Liver (tissue), 9 donors: ENCODE data around the gene HSPG2. TPM values are rescaled to one million over a fixed set of nuclear protein-coding genes. Genes with fewer than 3 reads are reported as not detected.

Experiments
- DNase-seq: peaks from one replicate; pipeline ENCODE4 v3.0.0-alpha.2; 2017; ENCODE audit warnings: low spot score
- H3K27ac ChIP-seq, 2 donors: one replicate each; pipeline ENCODE4 v1.7.0; 2013; ENCODE audit warnings: inconsistent platforms in 2 of 2, low read length in 2 of 2, control low read depth in 1 of 2, low read depth in 1 of 2, mild to moderate bottlenecking in 1 of 2
- H3K27me3 ChIP-seq, 4 donors: one replicate each; pipeline versions ENCODE4 v1.6.1 to v1.7.0; 2013; ENCODE audit warnings: low read length in 3 of 4, inconsistent platforms in 1 of 4, mild to moderate bottlenecking in 1 of 4, moderate library complexity in 1 of 4; ENCODE audit not compliant: control insufficient read depth in 4 of 4, insufficient read depth in 4 of 4
- H3K36me3 ChIP-seq, 4 donors: one replicate each; pipeline versions ENCODE4 v1.6.1 to v1.7.0; 2013; ENCODE audit warnings: low read length in 3 of 4, mild to moderate bottlenecking in 3 of 4, low read depth in 1 of 4, moderate library complexity in 1 of 4; ENCODE audit not compliant: control insufficient read depth in 4 of 4, insufficient read depth in 3 of 4
- H3K4me1 ChIP-seq, 4 donors: one replicate each; pipeline versions ENCODE4 v1.6.1 to v1.7.0; 2013; ENCODE audit warnings: low read length in 3 of 4, mild to moderate bottlenecking in 3 of 4, moderate library complexity in 1 of 4; ENCODE audit not compliant: control insufficient read depth in 4 of 4, insufficient read depth in 4 of 4
- H3K4me3 ChIP-seq, 3 donors: one replicate each; pipeline versions ENCODE4 v1.6.1 to v1.7.0; 2013; ENCODE audit warnings: low read length in 3 of 3, control low read depth in 1 of 3, low read depth in 1 of 3, mild to moderate bottlenecking in 1 of 3
- H3K9ac ChIP-seq, 2 donors: one replicate each; pipeline ENCODE4 v1.7.0; 2013; ENCODE audit warnings: low read length in 2 of 2, mild to moderate bottlenecking in 2 of 2, moderate library complexity in 2 of 2, control low read depth in 1 of 2, low read depth in 1 of 2
- H3K9me3 ChIP-seq, 4 donors: one replicate each; pipeline versions ENCODE4 v1.6.1 to v1.7.0; 2013; ENCODE audit warnings: low read length in 3 of 4; ENCODE audit not compliant: control insufficient read depth in 4 of 4
- FOXA2 ChIP-seq: IDR thresholded peaks from 2 replicates; pipeline ENCODE4 v1.6.1; 2016; ENCODE audit warnings: antibody characterized with exemption
- GABPA ChIP-seq, 2 donors: IDR thresholded peaks in 1 of 2; conservative IDR thresholded peaks in 1 of 2; 2 replicates each; pipeline ENCODE4 v1.6.1; 2016; ENCODE audit warnings: antibody characterized with exemption in 2 of 2, mild to moderate bottlenecking in 1 of 2, moderate library complexity in 1 of 2
- HNF4A ChIP-seq, 2 donors: conservative IDR thresholded peaks; 2 replicates each; pipeline ENCODE4 v1.6.1; 2016; ENCODE audit warnings: antibody characterized with exemption in 2 of 2, mild to moderate bottlenecking in 2 of 2
- HNF4G ChIP-seq: IDR thresholded peaks from 2 replicates; pipeline ENCODE4 v1.6.1; 2016; ENCODE audit warnings: antibody characterized with exemption
- JUND ChIP-seq, 2 donors: IDR thresholded peaks; 2 replicates each; pipeline ENCODE4 v1.6.1; 2016; ENCODE audit warnings: antibody characterized with exemption in 2 of 2
- NR2F2 ChIP-seq: IDR thresholded peaks from 2 replicates; pipeline ENCODE4 v1.6.1; 2016; ENCODE audit warnings: antibody characterized with exemption
- RXRA ChIP-seq, 2 donors: IDR thresholded peaks; 2 replicates each; pipeline ENCODE4 v1.6.1; 2017 to 2018; ENCODE audit warnings: antibody characterized with exemption in 2 of 2, mild to moderate bottlenecking in 1 of 2
- YY1 ChIP-seq: IDR thresholded peaks from 2 replicates; pipeline ENCODE4 v1.6.1; 2016; ENCODE audit warnings: antibody characterized with exemption, mild to moderate bottlenecking
- WGBS: extraction: QIAGEN DNeasy Blood & Tissue Kit; methylation state at CpG from one replicate; pipeline ENCODE4 v1.1.7; 2013; 5-methylcytosine and 5-hydroxymethylcytosine counted together
- polyA plus RNA-seq, 2 donors: library from polyadenylated mRNA; stranded (reverse) in 1 of 2; unstranded in 1 of 2; fragments of 200-250 nt in 1 of 2; fragments of >200 nt in 1 of 2; fragmentation: Nextera tagmentation in 1 of 2; extraction: Ambion mirVana in 1 of 2; gene quantifications; one replicate each; pipeline versions ENCODE4 v1.2.1 to v1.2.3, GENCODE V29; 2013 to 2015
- total RNA-seq, 2 donors: library from RNA; depleted of rRNA; stranded (reverse); fragments of >200 nt; gene quantifications; one replicate each; pipeline ENCODE4 v1.2.3, GENCODE V29; 2014
- TF ChIP-seq, protein P1 (sequence below): IDR thresholded peaks from 2 replicates; pipeline ENCODE4 v1.6.1; 2016; ENCODE audit warnings: antibody characterized with exemption, mild to moderate bottlenecking
- TF ChIP-seq, protein P2 (sequence below): IDR thresholded peaks from 2 replicates; pipeline ENCODE4 v1.6.1; 2016; ENCODE audit warnings: antibody characterized with exemption
- TF ChIP-seq, protein P3 (sequence below): IDR thresholded peaks from 2 replicates; pipeline ENCODE4 v1.6.1; 2016; ENCODE audit warnings: antibody characterized with exemption
- donor health status: healthy.
- donor health status: healthy.
- donor health status: healthy.
- donor health status: healthy.
- donor health status: healthy.

The HSPG2 gene
- total and polyA plus RNA-seq, 4 donors, result 5.6 to 43.9 (median 23.9) TPM

DNA sequence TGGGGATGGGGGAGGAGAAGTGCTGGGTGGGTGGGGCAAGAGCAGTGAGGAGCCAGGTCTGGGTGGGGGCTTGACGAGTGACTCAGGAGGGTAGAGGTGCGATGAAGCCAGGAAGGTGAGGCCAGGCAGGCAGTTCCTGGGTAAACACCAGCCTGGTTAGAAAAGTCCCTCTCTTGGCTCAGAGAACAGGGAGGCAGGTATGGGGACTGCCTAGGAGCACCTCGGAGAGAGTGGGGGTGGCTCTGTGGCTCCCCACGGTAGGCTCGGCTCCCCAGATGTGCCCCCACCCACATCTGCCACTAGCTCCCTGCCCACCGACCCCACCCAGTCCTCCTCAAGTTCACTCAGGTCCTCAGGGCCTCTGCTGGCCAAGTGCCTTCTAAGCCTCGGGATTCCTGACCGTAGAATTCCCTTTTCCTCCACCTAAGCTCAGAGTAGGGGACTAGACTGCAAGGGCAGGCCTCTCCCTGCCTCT is 1.2 kb downstream of the HSPG2 start (continued):
- TF ChIP-seq, protein P1, sequence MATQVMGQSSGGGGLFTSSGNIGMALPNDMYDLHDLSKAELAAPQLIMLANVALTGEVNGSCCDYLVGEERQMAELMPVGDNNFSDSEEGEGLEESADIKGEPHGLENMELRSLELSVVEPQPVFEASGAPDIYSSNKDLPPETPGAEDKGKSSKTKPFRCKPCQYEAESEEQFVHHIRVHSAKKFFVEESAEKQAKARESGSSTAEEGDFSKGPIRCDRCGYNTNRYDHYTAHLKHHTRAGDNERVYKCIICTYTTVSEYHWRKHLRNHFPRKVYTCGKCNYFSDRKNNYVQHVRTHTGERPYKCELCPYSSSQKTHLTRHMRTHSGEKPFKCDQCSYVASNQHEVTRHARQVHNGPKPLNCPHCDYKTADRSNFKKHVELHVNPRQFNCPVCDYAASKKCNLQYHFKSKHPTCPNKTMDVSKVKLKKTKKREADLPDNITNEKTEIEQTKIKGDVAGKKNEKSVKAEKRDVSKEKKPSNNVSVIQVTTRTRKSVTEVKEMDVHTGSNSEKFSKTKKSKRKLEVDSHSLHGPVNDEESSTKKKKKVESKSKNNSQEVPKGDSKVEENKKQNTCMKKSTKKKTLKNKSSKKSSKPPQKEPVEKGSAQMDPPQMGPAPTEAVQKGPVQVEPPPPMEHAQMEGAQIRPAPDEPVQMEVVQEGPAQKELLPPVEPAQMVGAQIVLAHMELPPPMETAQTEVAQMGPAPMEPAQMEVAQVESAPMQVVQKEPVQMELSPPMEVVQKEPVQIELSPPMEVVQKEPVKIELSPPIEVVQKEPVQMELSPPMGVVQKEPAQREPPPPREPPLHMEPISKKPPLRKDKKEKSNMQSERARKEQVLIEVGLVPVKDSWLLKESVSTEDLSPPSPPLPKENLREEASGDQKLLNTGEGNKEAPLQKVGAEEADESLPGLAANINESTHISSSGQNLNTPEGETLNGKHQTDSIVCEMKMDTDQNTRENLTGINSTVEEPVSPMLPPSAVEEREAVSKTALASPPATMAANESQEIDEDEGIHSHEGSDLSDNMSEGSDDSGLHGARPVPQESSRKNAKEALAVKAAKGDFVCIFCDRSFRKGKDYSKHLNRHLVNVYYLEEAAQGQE, result no peak
- TF ChIP-seq GABPA (IDR thresholded peaks at IDR 0.05 in 1 of 2, conservative IDR thresholded peaks at IDR 0.05 in 1 of 2), result no peak

DNA sequence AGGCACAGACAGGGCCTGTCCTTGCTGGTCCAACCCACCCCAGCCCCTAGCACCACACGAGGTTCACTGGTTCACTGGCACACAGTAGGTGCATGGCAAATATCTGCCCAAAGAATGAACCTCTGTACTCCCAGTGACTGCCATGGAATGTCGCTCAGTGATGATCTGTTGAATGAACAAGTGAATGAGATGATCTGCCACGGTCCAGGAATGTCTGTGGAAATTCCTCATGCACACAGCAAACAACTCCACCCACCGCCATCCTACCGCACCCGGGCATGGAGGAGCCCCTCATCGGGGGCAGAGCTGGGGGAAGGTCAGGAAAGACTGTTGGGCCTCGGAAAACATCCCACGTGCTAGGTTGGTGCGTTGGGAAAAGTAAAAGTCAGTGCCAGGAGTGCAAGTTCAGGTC is 1.7 kb downstream of the HSPG2 start:
- Histone ChIP-seq H3K9ac (no peak overlapping the region), H3K4me1 (peaks cover 0 to 22% (median 6%) of the 10 kb centered on the region in 4 donors), H3K4me3 (peak overlapping the region in 1 of 3 donors; percentile 68)

DNA sequence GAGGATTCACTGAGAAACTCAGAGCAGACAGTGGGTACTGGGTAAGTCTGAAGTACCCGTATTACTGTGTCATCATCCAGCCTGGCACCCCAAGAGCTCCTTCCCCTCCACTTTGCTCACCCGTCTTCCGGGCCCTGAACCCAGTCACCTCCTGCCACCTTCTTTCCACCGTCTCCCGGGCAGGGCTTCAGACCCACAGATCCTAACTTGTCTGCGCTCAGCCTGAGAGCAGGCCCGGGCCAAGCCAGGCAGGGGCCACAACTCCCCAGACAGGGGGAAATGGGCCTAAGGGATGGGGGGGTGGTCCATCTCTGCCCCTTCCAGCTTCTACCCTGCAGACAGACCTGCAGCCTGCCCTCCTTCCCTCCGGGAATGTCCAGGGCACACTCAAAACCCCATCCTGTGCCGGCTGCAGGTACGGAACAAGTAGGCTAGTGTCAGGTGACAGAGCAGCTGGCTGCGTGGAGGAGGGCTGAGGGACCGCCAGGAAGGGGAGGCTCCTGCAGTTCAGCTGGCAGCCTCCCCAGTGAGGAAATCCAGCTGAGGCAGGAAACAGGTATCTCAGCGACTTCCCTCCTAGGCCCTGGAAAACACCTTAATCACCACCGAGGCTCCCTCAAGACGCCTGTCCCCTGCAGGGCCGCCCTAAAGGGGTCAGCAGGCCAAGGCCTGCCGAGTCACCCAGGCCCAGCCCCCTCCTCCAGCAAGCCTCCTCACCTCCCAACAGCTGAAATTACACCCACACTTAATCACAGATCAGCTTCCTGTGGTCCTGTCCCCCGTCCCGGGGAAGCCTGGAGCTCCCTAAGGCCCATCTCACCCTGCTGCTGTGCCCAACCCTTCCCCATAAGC is 3.5 kb downstream of the HSPG2 start:
- H3K9ac ChIP-seq, result no peak overlapping the region
- peak overlapping the region; percentile 22 to 30 for H3K27ac ChIP-seq
- H3K36me3 ChIP-seq, result no peaks in the 10 kb centered on the region
- TF ChIP-seq NR2F2 (peak; percentile 95), FOXA2 (no peak)
- no peak overlapping the region for H3K4me3 ChIP-seq
- DNase-seq, result no peak
- H3K4me1 ChIP-seq, result peaks cover 0 to 22% (median 5%) of the 10 kb centered on the region in 4 donors
- H3K9me3 ChIP-seq, result no peaks in the 10 kb centered on the region
- H3K27me3 ChIP-seq, result no peaks in the 10 kb centered on the region
- WGBS, result 71% methylated on average over 19 of the region's 19 CpGs

More for the DNA sequence above, 1.7 kb downstream of the HSPG2 start:
- no peak for DNase-seq
- H3K9me3 ChIP-seq, result no peaks in the 10 kb centered on the region
- H3K27ac ChIP-seq, result peak overlapping the region in 1 of 2 donors; percentile 26
- WGBS, result 63% methylated on average over 10 of the region's 10 CpGs
- H3K27me3 ChIP-seq, result no peaks in the 10 kb centered on the region
- H3K36me3 ChIP-seq, result no peaks in the 10 kb centered on the region
- TF ChIP-seq JUND (IDR thresholded peaks at IDR 0.05), result no peak
- no peak for TF ChIP-seq HNF4A (conservative IDR thresholded peaks at IDR 0.05)
- TF ChIP-seq, protein P2, sequence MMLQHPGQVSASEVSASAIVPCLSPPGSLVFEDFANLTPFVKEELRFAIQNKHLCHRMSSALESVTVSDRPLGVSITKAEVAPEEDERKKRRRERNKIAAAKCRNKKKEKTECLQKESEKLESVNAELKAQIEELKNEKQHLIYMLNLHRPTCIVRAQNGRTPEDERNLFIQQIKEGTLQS, result no peak
- no peak for TF ChIP-seq YY1
- TF ChIP-seq NR2F2, result no peak
- TF ChIP-seq, protein P3, sequence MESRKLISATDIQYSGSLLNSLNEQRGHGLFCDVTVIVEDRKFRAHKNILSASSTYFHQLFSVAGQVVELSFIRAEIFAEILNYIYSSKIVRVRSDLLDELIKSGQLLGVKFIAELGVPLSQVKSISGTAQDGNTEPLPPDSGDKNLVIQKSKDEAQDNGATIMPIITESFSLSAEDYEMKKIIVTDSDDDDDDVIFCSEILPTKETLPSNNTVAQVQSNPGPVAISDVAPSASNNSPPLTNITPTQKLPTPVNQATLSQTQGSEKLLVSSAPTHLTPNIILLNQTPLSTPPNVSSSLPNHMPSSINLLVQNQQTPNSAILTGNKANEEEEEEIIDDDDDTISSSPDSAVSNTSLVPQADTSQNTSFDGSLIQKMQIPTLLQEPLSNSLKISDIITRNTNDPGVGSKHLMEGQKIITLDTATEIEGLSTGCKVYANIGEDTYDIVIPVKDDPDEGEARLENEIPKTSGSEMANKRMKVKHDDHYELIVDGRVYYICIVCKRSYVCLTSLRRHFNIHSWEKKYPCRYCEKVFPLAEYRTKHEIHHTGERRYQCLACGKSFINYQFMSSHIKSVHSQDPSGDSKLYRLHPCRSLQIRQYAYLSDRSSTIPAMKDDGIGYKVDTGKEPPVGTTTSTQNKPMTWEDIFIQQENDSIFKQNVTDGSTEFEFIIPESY, result no peak
- no peak for TF ChIP-seq HNF4G
- TF ChIP-seq RXRA (IDR thresholded peaks at IDR 0.05), result no peak
